Measurements from ENCODE around the gene U2SURP.

- TF ChIP-seq GATA2 (IDR thresholded peaks at IDR 0.05; ENCODE audit: low read depth, low read length) (no peak), GATA3 (IDR thresholded peaks at IDR 0.05; ENCODE audit: low read depth, low read length) (no peak)
Observed at GRCh38 chr3:143064777-143065176, 63.4 kb downstream of the U2SURP start.
